Loucy (cell line): ENCODE data around the gene TTC16.

Source experiments
- EZH2phosphoT487 ChIP-seq: fragments of 200-600 bp; IDR thresholded peaks from 2 replicates; pipeline ENCODE4 v1.6.1; 2018; ENCODE audit warnings: antibody characterized with exemption, mild to moderate bottlenecking, moderate library complexity, borderline replicate concordance
- TF ChIP-seq, protein P1 (sequence below): fragments of 200-600 bp; sonication (generic); conservative IDR thresholded peaks from 2 replicates; pipeline ENCODE4 v1.5.1; 2014; ENCODE audit warnings: mild to moderate bottlenecking, antibody characterized with exemption, low read length

DNA sequence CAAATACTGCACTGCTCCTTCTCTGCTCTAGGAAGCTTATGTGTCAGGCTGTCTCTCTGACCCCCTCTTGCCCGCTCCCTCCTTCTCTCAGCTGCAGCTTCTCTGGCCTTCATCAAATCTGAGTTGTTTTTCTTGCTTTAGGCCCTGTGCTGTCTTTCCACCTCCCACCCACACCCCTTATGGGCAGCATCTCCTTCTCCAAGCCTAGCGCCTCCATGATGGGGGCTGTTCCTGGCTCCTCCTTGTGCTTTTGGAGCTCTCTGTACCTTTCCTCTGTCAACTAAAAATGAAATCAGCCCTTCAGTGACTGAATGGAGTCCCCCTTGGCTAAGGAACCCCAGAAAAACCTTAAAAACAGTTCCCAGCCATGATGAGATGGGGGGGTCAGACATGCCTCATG, 15.7 kb upstream of the TTC16 start:
- TF ChIP-seq, protein P1, sequence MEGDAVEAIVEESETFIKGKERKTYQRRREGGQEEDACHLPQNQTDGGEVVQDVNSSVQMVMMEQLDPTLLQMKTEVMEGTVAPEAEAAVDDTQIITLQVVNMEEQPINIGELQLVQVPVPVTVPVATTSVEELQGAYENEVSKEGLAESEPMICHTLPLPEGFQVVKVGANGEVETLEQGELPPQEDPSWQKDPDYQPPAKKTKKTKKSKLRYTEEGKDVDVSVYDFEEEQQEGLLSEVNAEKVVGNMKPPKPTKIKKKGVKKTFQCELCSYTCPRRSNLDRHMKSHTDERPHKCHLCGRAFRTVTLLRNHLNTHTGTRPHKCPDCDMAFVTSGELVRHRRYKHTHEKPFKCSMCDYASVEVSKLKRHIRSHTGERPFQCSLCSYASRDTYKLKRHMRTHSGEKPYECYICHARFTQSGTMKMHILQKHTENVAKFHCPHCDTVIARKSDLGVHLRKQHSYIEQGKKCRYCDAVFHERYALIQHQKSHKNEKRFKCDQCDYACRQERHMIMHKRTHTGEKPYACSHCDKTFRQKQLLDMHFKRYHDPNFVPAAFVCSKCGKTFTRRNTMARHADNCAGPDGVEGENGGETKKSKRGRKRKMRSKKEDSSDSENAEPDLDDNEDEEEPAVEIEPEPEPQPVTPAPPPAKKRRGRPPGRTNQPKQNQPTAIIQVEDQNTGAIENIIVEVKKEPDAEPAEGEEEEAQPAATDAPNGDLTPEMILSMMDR: no peak
- no peak for TF ChIP-seq EZH2phosphoT487
